Ishikawa (cell line): ENCODE results near the gene MYO1B.

Source experiments
- CEBPB ChIP-seq: IDR thresholded peaks from 2 replicates; pipeline ENCODE4 v1.6.1; 2012
- CREB1 ChIP-seq: IDR thresholded peaks from 2 replicates; pipeline ENCODE4 v1.6.1; 2012; ENCODE audit warnings: low read depth
- EGR1 ChIP-seq: IDR thresholded peaks from 2 replicates; pipeline ENCODE4 v1.6.1; 2012
- EP300 ChIP-seq: IDR thresholded peaks from 2 replicates; pipeline ENCODE4 v1.6.1; 2012; ENCODE audit warnings: borderline replicate concordance
- FOXM1 ChIP-seq: IDR thresholded peaks from 2 replicates; pipeline ENCODE4 v1.6.1; 2012; ENCODE audit warnings: low read depth, borderline replicate concordance
- MAX ChIP-seq: IDR thresholded peaks from 2 replicates; pipeline ENCODE4 v1.6.1; 2012
- NFIC ChIP-seq: IDR thresholded peaks from 2 replicates; pipeline ENCODE4 v1.6.1; 2012
- RAD21 ChIP-seq: IDR thresholded peaks from 2 replicates; pipeline ENCODE4 v1.6.1; 2012; ENCODE audit warnings: low read depth
- REST ChIP-seq: IDR thresholded peaks from 2 replicates; pipeline ENCODE4 v1.6.1; 2012; ENCODE audit warnings: low read depth, mild to moderate bottlenecking
- TAF1 ChIP-seq: IDR thresholded peaks from 2 replicates; pipeline ENCODE4 v1.6.1; 2012; ENCODE audit warnings: low read depth, mild to moderate bottlenecking
- TCF12 ChIP-seq: IDR thresholded peaks from 2 replicates; pipeline ENCODE4 v1.6.1; 2012; ENCODE audit warnings: low read depth
- TEAD4 ChIP-seq: IDR thresholded peaks from 2 replicates; pipeline ENCODE4 v1.6.1; 2012
- YY1 ChIP-seq: IDR thresholded peaks from 2 replicates; pipeline ENCODE4 v1.6.1; 2012; ENCODE audit warnings: low read depth
- ZBTB7A ChIP-seq: IDR thresholded peaks from 2 replicates; pipeline ENCODE4 v1.6.1; 2012; ENCODE audit warnings: low read depth
- TF ChIP-seq, protein P1 (sequence below): IDR thresholded peaks from 2 replicates; pipeline ENCODE4 v1.6.1; 2012

MYO1B gene

DNA sequence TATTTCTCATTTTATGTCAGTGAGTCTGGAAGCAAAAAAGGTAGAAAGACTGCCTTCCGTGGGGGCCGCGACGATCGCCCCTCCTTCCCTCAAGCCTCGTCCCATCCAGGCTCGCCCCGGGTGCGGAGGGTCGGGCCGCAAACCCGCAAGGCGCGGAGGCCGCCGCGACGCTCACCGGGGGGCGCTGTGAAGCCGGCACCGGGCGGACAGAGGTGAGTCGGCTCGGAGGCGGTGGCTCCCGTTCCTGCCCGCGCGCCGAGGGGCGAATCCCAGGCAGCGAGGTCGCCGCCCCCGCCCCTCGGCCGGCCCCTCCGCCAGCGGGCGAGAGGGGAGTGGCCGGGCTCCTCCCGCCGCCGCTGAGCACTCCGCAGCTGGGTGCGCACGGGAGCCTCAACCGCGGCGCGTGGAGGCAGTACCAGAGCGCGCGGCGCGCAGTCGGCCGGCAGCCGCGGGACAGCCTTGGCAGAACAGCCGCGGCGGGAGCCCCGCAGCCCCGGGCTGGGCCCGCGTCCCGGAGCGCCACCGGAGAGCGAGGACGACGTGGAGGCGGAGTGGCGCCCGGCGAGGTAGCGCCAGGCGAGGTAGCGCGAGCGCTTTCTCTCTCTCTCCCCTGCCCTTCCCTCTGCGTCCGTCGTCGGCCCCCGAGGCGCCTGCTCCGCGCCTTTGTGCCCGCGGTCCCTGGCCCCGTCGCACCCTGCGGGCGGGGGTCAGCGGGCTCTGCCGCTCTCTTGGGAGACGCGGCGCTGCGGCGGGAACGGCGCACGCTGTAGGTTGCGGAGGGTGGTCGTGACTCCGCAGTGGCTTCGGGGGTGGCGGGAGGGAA lies at the start of gene MYO1B:
Gene MYO1B, plus strand, starts transcription at position 359 of the 823 bp plus-strand sequence. CDS start 31,492 bp downstream, outside the sequence.
- TF ChIP-seq REST (no peak), ZBTB7A (0 out of 2 replicates have a peak, but pooled peaks have one; percentile 10), RAD21 (peak; percentile 65; the same call in 1 of the 2 replicates), CREB1 (no peak), EGR1 (peak; percentile 49; the same call in 1 of the 2 replicates), TEAD4 (no peak), YY1 (no peak), TCF12 (peak; percentile 8; the same call in 1 of the 2 replicates), TAF1 (no peak; the same call in 1 of the 2 replicates), CEBPB (no peak), NFIC (no peak), MAX (peak; percentile 65), FOXM1 (no peak), EP300 (no peak)
- TF ChIP-seq, protein P1, sequence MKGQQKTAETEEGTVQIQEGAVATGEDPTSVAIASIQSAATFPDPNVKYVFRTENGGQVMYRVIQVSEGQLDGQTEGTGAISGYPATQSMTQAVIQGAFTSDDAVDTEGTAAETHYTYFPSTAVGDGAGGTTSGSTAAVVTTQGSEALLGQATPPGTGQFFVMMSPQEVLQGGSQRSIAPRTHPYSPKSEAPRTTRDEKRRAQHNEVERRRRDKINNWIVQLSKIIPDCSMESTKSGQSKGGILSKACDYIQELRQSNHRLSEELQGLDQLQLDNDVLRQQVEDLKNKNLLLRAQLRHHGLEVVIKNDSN = no peak

GRCh38 chr2:191197096-191197495 lies 48.1 kb upstream of the MYO1B start:
- TF ChIP-seq FOXM1 = no peak
- TF ChIP-seq REST = no peak

DNA sequence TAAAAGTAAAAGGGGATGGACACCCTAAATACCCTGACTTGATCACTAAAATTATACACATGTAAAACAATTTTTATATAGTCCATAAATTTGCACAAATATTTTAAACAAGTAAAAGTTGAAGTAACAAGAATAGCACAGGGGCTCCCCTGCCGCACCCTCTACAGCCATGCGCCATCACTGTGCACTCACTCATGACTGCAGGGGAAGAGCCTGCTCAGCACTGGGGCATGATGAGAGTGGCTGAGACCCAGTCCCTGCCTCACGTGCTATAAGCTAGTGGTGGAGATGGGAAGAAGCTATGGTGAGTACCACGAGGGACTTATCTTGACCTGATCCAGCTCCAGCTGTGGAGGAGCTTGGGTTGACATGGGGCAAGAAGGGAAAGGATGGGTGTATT lies 46.9 kb upstream of the MYO1B start:
- no peak for TF ChIP-seq ZBTB7A
- TF ChIP-seq EP300 = no peak
- no peak for TF ChIP-seq NFIC
- TF ChIP-seq FOXM1 = no peak
- TF ChIP-seq REST = no peak
- no peak for TF ChIP-seq YY1
- TF ChIP-seq, protein P1 = no peak
- no peak for TF ChIP-seq EGR1
- no peak for TF ChIP-seq MAX
- TF ChIP-seq CEBPB = no peak

GRCh38 chr2:191199929-191200512 lies 45.2 kb upstream of the MYO1B start:
- TF ChIP-seq NFIC = no peak
- no peak for TF ChIP-seq YY1
- no peak for TF ChIP-seq EP300
- TF ChIP-seq REST = no peak
- no peak for TF ChIP-seq TEAD4
- no peak for TF ChIP-seq EGR1
- no peak for TF ChIP-seq RAD21
- no peak for TF ChIP-seq TAF1
- TF ChIP-seq CREB1 = no peak
- TF ChIP-seq MAX = no peak
- no peak for TF ChIP-seq TCF12
- no peak for TF ChIP-seq CEBPB
- TF ChIP-seq, protein P1 = no peak
- no peak for TF ChIP-seq ZBTB7A
- no peak for TF ChIP-seq FOXM1
